K562 (cell line): ENCODE data around the gene PAQR7.

ENCODE experiments used
- ELK1 ChIP-seq: sonication (generic); formaldehyde crosslinking; IDR thresholded peaks from 2 replicates; pipeline ENCODE4 v1.8.1; 2022; ENCODE audit warnings: missing genetic modification reagents
- RFX5 ChIP-seq: IDR thresholded peaks from 2 replicates; pipeline ENCODE4 v1.6.1; 2011; ENCODE audit warnings: low read depth, mild to moderate bottlenecking, improper control_type of control experiment, low read length
- ZNF398 ChIP-seq: fragments of 250-450 bp; sonication (Bioruptor Pico); IDR thresholded peaks from 2 replicates; pipeline ENCODE4 v1.8.0; 2021; ENCODE audit warnings: moderate library complexity, mild to moderate bottlenecking, inconsistent platforms

GRCh38 chr1:25872713-25873112 lies 2.8 kb downstream of the PAQR7 start:
- no peak for TF ChIP-seq ELK1
- TF ChIP-seq RFX5 = no peak
- no peak for TF ChIP-seq ZNF398 (CRISPR knock-in tag)
